OCI-LY7 (cell line): ENCODE measurements around the gene KCNQ1OT1.

Source experiments
- CTCF ChIP-seq: fragments of 200-600 bp; sonication (generic); conservative IDR thresholded peaks from 2 replicates; pipeline ENCODE4 v1.5.1; 2014; ENCODE audit warnings: mild to moderate bottlenecking, antibody characterized with exemption, low read length, moderate library complexity, mixed read lengths
- EZH2phosphoT487 ChIP-seq: fragments of 200-600 bp; sonication (generic); IDR thresholded peaks from 2 replicates; pipeline ENCODE4 v1.6.1; 2018; ENCODE audit warnings: low read depth, borderline replicate concordance, mild to moderate bottlenecking, mixed run types, antibody characterized with exemption, low read length, moderate library complexity, mixed read lengths

GRCh38 chr11:2662430-2663299 lies 37.1 kb downstream of the KCNQ1OT1 start:
- no peak for TF ChIP-seq CTCF
- no peak for TF ChIP-seq EZH2phosphoT487
